GM23338 (cell line): ENCODE results near the gene SFSWAP. TPM values are rescaled to one million over a fixed set of nuclear protein-coding genes. Genes with fewer than 3 reads are reported as not detected.

Source experiments
- ATAC-seq: fragments of 200-7000 bp; cut with Tn5 transposase; 3 replicates; pipeline ENCODE4 v1.9.1; 2020
- DNase-seq: peaks from one replicate; pipeline ENCODE4 v3.0.0-alpha.2; 2015; ENCODE audit warnings: low spot score
- H2AFZ ChIP-seq: fragments of 200-600 bp; sonication (generic); 2 replicates; pipeline ENCODE4 v1.8.0; 2016; ENCODE audit warnings: antibody characterized with exemption, mild to moderate bottlenecking, moderate library complexity
- H3F3A ChIP-seq: fragments of 200-600 bp; sonication (generic); replicated peaks from 2 replicates; pipeline ENCODE4 v1.8.0; 2017; ENCODE audit warnings: antibody characterized with exemption, mixed run types, low read depth
- H3K27ac ChIP-seq: fragments of 200-600 bp; sonication (generic); 2 replicates; pipeline ENCODE4 v1.6.1; 2016; ENCODE audit warnings: low read depth
- H3K27me3 ChIP-seq: fragments of 200-600 bp; sonication (generic); 2 replicates; pipeline ENCODE4 v1.8.0; 2016; ENCODE audit warnings: mild to moderate bottlenecking, mixed run types, moderate library complexity; ENCODE audit not compliant: insufficient read depth
- H3K36me3 ChIP-seq: fragments of 200-600 bp; sonication (generic); 2 replicates; pipeline ENCODE4 v1.8.0; 2016; ENCODE audit warnings: mild to moderate bottlenecking; ENCODE audit not compliant: insufficient read depth
- H3K4me1 ChIP-seq: fragments of 200-600 bp; sonication (generic); 2 replicates; pipeline ENCODE4 v1.8.0; 2016; ENCODE audit warnings: mild to moderate bottlenecking, moderate library complexity; ENCODE audit not compliant: insufficient read depth
- H3K4me2 ChIP-seq: fragments of 200-600 bp; sonication (generic); 2 replicates; pipeline ENCODE4 v1.7.1; 2017; ENCODE audit warnings: mixed run types
- H3K4me3 ChIP-seq: fragments of 200-600 bp; sonication (generic); 2 replicates; pipeline ENCODE4 v1.6.1; 2016; ENCODE audit warnings: mixed run types
- H3K79me2 ChIP-seq: fragments of 200-600 bp; sonication (generic); replicated peaks from 2 replicates; pipeline ENCODE4 v1.8.0; 2017; ENCODE audit warnings: mild to moderate bottlenecking; ENCODE audit not compliant: insufficient read depth
- H3K9me2 ChIP-seq: fragments of 200-600 bp; sonication (generic); 2 replicates; pipeline ENCODE4 v1.8.0; 2017; ENCODE audit not compliant: insufficient read depth
- H4K20me1 ChIP-seq: fragments of 200-600 bp; sonication (generic); replicated peaks from 2 replicates; pipeline ENCODE4 v1.8.0; 2017; ENCODE audit warnings: mild to moderate bottlenecking; ENCODE audit not compliant: insufficient read depth
- H3K27ac Mint-ChIP-seq: 2 replicates; pipeline ENCODE4 v1.8.0; 2020; ENCODE audit warnings: inconsistent platforms, mild to moderate bottlenecking, moderate library complexity, mixed read lengths
- H3K27me3 Mint-ChIP-seq: 3 replicates; pipeline ENCODE4 v1.8.0; 2022; ENCODE audit warnings: low read depth, mild to moderate bottlenecking, moderate library complexity, mixed read lengths, inconsistent platforms; ENCODE audit not compliant: insufficient read depth, poor library complexity
- H3K36me3 Mint-ChIP-seq: 3 replicates; pipeline ENCODE4 v1.8.0; 2021; ENCODE audit warnings: low read depth, mild to moderate bottlenecking, inconsistent platforms, moderate library complexity, mixed read lengths
- H3K4me1 Mint-ChIP-seq: 3 replicates; pipeline ENCODE4 v1.8.0; 2020; ENCODE audit warnings: mild to moderate bottlenecking, inconsistent platforms, mixed read lengths
- H3K4me3 Mint-ChIP-seq: 3 replicates; pipeline ENCODE4 v1.8.0; 2021; ENCODE audit warnings: moderate library complexity, mild to moderate bottlenecking, inconsistent platforms, mixed read lengths
- H3K9me3 Mint-ChIP-seq: 3 replicates; pipeline ENCODE4 v1.8.0; 2020; ENCODE audit warnings: moderate library complexity, mild to moderate bottlenecking, inconsistent platforms, mixed read lengths
- CREB1 ChIP-seq: fragments of 250-450 bp; sonication (Bioruptor Pico); IDR thresholded peaks from 2 replicates; pipeline ENCODE4 v1.5.0; 2020; ENCODE audit warnings: low read depth, mild to moderate bottlenecking, moderate library complexity
- CTCF ChIP-seq, 2 experiments: fragments of 200-600 bp in 1 of 2; sonication (generic) in 1 of 2; conservative IDR thresholded peaks; 2 replicates each; pipeline versions ENCODE4 v1.5.1 to v1.6.1; 2016 to 2017; ENCODE audit warnings: antibody characterized with exemption in 2 of 2, low read depth in 2 of 2, mild to moderate bottlenecking in 2 of 2, moderate library complexity in 1 of 2
- ETS1 ChIP-seq: IDR thresholded peaks from 2 replicates; pipeline ENCODE4 v1.6.1; 2016; ENCODE audit warnings: antibody characterized with exemption
- EZH2 ChIP-seq: fragments of 200-600 bp; sonication (generic); IDR thresholded peaks from one replicate; pipeline ENCODE4 v1.8.0; 2017; ENCODE audit warnings: antibody characterized with exemption, mild to moderate bottlenecking, low read depth; ENCODE audit not compliant: unreplicated experiment
- EZH2phosphoT487 ChIP-seq: fragments of 200-600 bp; sonication (generic); IDR thresholded peaks from one replicate; pipeline ENCODE4 v1.8.1; 2018; ENCODE audit warnings: antibody characterized with exemption; ENCODE audit not compliant: unreplicated experiment
- JUNB ChIP-seq: IDR thresholded peaks from one replicate; pipeline ENCODE4 v1.6.1; 2016; ENCODE audit warnings: antibody characterized with exemption; ENCODE audit not compliant: unreplicated experiment
- NANOG ChIP-seq: IDR thresholded peaks from 2 replicates; pipeline ENCODE4 v1.6.1; 2016; ENCODE audit warnings: antibody characterized with exemption, borderline replicate concordance
- POLR2AphosphoS5 ChIP-seq: IDR thresholded peaks from 2 replicates; pipeline ENCODE4 v1.6.1; 2016; ENCODE audit warnings: antibody characterized with exemption, low read depth
- STAT1 ChIP-seq: IDR thresholded peaks from one replicate; pipeline ENCODE4 v1.6.1; 2016; ENCODE audit warnings: antibody characterized with exemption; ENCODE audit not compliant: unreplicated experiment
- ZNF114 ChIP-seq: fragments of 250-450 bp; sonication (Bioruptor Pico); IDR thresholded peaks from 2 replicates; pipeline ENCODE4 v1.5.0; 2020; ENCODE audit warnings: mild to moderate bottlenecking, moderate library complexity
- ZNF331 ChIP-seq: fragments of 250-450 bp; sonication (Bioruptor Pico); IDR thresholded peaks from 2 replicates; pipeline ENCODE4 v1.5.0; 2020; ENCODE audit warnings: low read depth, mild to moderate bottlenecking, moderate library complexity
- polyA plus RNA-seq: library from polyadenylated mRNA; unstranded; fragments of >200 nt; fragmentation: Nextera tagmentation; extraction: Ambion mirVana; gene quantifications from 2 replicates; pipeline ENCODE4 v1.2.1, GENCODE V29; 2016
- total RNA-seq: library from RNA; depleted of rRNA; stranded (reverse); fragments of >200 nt; shearing (Covaris generic); gene quantifications from 2 replicates; pipeline ENCODE4 v1.2.3, GENCODE V29; 2014
- TF ChIP-seq, protein P1 (sequence below): IDR thresholded peaks from one replicate; pipeline ENCODE4 v1.6.1; 2018; ENCODE audit warnings: antibody characterized with exemption; ENCODE audit not compliant: unreplicated experiment
- TF ChIP-seq, protein P2 (sequence below): fragments of 250-450 bp; sonication (Bioruptor Pico); IDR thresholded peaks from 2 replicates; pipeline ENCODE4 v1.5.0; 2020; ENCODE audit warnings: mild to moderate bottlenecking, moderate library complexity

The SFSWAP gene
- total and polyA plus RNA-seq, 2 experiments from 2014 or later: 41.0 to 49.8 TPM

GRCh38 chr12:131765961-131766360 lies 55.1 kb downstream of the SFSWAP start:
- H3K79me2 ChIP-seq: 0 out of 2 replicates have a peak, but pooled peaks cover 5% of the 10 kb centered on the region
- DNase-seq: no peak
- Mint-ChIP-seq H3K4me3 (no peak overlapping the region), H3K27me3 (no peaks in the 10 kb centered on the region), H3K4me1 (peaks cover 5% of the 10 kb centered on the region), H3K36me3 (peaks cover 80% of the 10 kb centered on the region), H3K9me3 (no peaks in the 10 kb centered on the region), H3K27ac (no peak overlapping the region)
- no peak for ATAC-seq
- H4K20me1 ChIP-seq: peaks cover 4% of the 10 kb centered on the region; the same call in 1 of the 2 replicates
- no peaks in the 10 kb centered on the region for H3K27me3 ChIP-seq
- TF ChIP-seq ZNF331 (CRISPR knock-in tag): no peak
- TF ChIP-seq, protein P1, sequence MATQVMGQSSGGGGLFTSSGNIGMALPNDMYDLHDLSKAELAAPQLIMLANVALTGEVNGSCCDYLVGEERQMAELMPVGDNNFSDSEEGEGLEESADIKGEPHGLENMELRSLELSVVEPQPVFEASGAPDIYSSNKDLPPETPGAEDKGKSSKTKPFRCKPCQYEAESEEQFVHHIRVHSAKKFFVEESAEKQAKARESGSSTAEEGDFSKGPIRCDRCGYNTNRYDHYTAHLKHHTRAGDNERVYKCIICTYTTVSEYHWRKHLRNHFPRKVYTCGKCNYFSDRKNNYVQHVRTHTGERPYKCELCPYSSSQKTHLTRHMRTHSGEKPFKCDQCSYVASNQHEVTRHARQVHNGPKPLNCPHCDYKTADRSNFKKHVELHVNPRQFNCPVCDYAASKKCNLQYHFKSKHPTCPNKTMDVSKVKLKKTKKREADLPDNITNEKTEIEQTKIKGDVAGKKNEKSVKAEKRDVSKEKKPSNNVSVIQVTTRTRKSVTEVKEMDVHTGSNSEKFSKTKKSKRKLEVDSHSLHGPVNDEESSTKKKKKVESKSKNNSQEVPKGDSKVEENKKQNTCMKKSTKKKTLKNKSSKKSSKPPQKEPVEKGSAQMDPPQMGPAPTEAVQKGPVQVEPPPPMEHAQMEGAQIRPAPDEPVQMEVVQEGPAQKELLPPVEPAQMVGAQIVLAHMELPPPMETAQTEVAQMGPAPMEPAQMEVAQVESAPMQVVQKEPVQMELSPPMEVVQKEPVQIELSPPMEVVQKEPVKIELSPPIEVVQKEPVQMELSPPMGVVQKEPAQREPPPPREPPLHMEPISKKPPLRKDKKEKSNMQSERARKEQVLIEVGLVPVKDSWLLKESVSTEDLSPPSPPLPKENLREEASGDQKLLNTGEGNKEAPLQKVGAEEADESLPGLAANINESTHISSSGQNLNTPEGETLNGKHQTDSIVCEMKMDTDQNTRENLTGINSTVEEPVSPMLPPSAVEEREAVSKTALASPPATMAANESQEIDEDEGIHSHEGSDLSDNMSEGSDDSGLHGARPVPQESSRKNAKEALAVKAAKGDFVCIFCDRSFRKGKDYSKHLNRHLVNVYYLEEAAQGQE: no peak
- no peak for TF ChIP-seq CTCF (conservative IDR thresholded peaks at IDR 0.05; ENCODE audit: low read depth in 2 of 2)
- no peak for TF ChIP-seq NANOG
- TF ChIP-seq ZNF114 (CRISPR knock-in tag): no peak
- TF ChIP-seq JUNB: no peak
- TF ChIP-seq CREB1: no peak
- TF ChIP-seq, protein P2, sequence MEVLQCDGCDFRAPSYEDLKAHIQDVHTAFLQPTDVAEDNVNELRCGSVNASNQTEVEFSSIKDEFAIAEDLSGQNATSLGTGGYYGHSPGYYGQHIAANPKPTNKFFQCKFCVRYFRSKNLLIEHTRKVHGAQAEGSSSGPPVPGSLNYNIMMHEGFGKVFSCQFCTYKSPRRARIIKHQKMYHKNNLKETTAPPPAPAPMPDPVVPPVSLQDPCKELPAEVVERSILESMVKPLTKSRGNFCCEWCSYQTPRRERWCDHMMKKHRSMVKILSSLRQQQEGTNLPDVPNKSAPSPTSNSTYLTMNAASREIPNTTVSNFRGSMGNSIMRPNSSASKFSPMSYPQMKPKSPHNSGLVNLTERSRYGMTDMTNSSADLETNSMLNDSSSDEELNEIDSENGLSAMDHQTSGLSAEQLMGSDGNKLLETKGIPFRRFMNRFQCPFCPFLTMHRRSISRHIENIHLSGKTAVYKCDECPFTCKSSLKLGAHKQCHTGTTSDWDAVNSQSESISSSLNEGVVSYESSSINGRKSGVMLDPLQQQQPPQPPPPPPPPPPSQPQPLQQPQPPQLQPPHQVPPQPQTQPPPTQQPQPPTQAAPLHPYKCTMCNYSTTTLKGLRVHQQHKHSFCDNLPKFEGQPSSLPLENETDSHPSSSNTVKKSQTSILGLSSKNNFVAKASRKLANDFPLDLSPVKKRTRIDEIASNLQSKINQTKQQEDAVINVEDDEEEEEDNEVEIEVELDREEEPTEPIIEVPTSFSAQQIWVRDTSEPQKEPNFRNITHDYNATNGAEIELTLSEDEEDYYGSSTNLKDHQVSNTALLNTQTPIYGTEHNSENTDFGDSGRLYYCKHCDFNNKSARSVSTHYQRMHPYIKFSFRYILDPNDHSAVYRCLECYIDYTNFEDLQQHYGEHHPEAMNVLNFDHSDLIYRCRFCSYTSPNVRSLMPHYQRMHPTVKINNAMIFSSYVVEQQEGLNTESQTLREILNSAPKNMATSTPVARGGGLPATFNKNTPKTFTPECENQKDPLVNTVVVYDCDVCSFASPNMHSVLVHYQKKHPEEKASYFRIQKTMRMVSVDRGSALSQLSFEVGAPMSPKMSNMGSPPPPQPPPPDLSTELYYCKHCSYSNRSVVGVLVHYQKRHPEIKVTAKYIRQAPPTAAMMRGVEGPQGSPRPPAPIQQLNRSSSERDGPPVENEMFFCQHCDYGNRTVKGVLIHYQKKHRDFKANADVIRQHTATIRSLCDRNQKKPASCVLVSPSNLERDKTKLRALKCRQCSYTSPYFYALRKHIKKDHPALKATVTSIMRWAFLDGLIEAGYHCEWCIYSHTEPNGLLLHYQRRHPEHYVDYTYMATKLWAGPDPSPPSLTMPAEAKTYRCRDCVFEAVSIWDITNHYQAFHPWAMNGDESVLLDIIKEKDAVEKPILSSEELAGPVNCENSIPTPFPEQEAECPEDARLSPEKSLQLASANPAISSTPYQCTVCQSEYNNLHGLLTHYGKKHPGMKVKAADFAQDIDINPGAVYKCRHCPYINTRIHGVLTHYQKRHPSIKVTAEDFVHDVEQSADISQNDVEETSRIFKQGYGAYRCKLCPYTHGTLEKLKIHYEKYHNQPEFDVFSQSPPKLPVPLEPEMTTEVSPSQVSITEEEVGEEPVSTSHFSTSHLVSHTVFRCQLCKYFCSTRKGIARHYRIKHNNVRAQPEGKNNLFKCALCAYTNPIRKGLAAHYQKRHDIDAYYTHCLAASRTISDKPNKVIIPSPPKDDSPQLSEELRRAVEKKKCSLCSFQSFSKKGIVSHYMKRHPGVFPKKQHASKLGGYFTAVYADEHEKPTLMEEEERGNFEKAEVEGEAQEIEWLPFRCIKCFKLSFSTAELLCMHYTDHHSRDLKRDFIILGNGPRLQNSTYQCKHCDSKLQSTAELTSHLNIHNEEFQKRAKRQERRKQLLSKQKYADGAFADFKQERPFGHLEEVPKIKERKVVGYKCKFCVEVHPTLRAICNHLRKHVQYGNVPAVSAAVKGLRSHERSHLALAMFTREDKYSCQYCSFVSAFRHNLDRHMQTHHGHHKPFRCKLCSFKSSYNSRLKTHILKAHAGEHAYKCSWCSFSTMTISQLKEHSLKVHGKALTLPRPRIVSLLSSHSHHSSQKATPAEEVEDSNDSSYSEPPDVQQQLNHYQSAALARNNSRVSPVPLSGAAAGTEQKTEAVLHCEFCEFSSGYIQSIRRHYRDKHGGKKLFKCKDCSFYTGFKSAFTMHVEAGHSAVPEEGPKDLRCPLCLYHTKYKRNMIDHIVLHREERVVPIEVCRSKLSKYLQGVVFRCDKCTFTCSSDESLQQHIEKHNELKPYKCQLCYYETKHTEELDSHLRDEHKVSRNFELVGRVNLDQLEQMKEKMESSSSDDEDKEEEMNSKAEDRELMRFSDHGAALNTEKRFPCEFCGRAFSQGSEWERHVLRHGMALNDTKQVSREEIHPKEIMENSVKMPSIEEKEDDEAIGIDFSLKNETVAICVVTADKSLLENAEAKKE (CRISPR knock-in tag): no peak
- TF ChIP-seq POLR2AphosphoS5: no peak
- TF ChIP-seq EZH2phosphoT487: no peak
- no peak for TF ChIP-seq EZH2
- TF ChIP-seq ETS1: no peak
- no peak for TF ChIP-seq STAT1
- H3K4me2 ChIP-seq: no peak overlapping the region
- H3K9me2 ChIP-seq: no peaks in the 10 kb centered on the region
- no peak overlapping the region for H3K27ac ChIP-seq
- H3K4me1 ChIP-seq: no peaks in the 10 kb centered on the region
- no peak overlapping the region for H3K4me3 ChIP-seq
- H2AFZ ChIP-seq: no peak overlapping the region
- H3K36me3 ChIP-seq: peaks cover 43% of the 10 kb centered on the region
- no peaks in the 10 kb centered on the region for H3F3A ChIP-seq
